Measurements from ENCODE around the gene UMOD. TPM values are rescaled to one million over a fixed set of nuclear protein-coding genes. Genes with fewer than 3 reads are reported as not detected.
"Not testable (repeated sequence)": the region's sequence is repeated elsewhere in the genome, so short reads cannot be mapped to it uniquely, and the experiment has no call there.

The UMOD gene
- total and polyA plus RNA-seq, 2 donors (not counting 3 experiments of a cell fraction or from before 2014, with no cell fraction given): not detected

- CTCF ChIA-PET: no interaction called here
- Histone ChIP-seq H3K79me2 (ENCODE audit: control insufficient read depth, insufficient read depth, low read length) (no peaks in the 10 kb centered on the region), H2AFZ (ENCODE audit: low read depth, low read length) (no peak overlapping the region), H3K36me3 (ENCODE audit: control insufficient read depth in 2 of 2, extremely low read depth in 1 of 2, insufficient read depth in 2 of 2, low read length in 2 of 2) (no peaks in the 10 kb centered on the region), H4K20me1 (replicated peaks; ENCODE audit: control insufficient read depth, extremely low read depth, insufficient read depth, low read length) (no peaks in the 10 kb centered on the region), H3K4me1 (ENCODE audit: control insufficient read depth, extremely low read depth, insufficient read depth, low read length) (no peaks in the 10 kb centered on the region), H3K4me2 (ENCODE audit: insufficient read depth, low read length) (no peak overlapping the region), H3K9me1 (replicated peaks; ENCODE audit: control insufficient read depth, extremely low read depth, insufficient read depth, low read length) (no peaks in the 10 kb centered on the region), H3K27me3 (ENCODE audit: control insufficient read depth in 2 of 2, insufficient read depth in 2 of 2, low read length in 2 of 2) (no peaks in the 10 kb centered on the region), H3K27ac (ENCODE audit: insufficient read depth, low read depth, low read length) (no peak overlapping the region), H3K4me3 (replicated peaks in 1 of 3; ENCODE audit: insufficient read depth in 1 of 3, low read depth in 1 of 3, low read length in 3 of 3) (no peak overlapping the region), H3K9ac (replicated peaks; ENCODE audit: extremely low read depth, insufficient read depth, low read length) (no peak overlapping the region), H3K9me3 (replicated peaks; ENCODE audit: control insufficient read depth, insufficient read depth, low read length) (no peaks in the 10 kb centered on the region)
- dilution Hi-C loops (cut with MboI; ENCODE audit: extremely low pct_ligation_motif_present, low sequenced_read_pairs): no loop called here
- DNase-seq (ENCODE audit: low read depth, low spot score) (no peak), FAIRE-seq (no peak)
- POLR2A ChIA-PET: no interaction called here
- intact Hi-C loops (cut with micrococcal nuclease): no loop called here
- TF ChIP-seq MAX (IDR thresholded peaks at IDR 0.05; ENCODE audit: insufficient read depth, insufficient read length) (no peak), EZH2 (IDR thresholded peaks at IDR 0.05; ENCODE audit: borderline replicate concordance, low read depth, low read length, severe bottlenecking) (no peak), POLR2A (IDR thresholded peaks at IDR 0.05; ENCODE audit: low read depth, low read length) (no peak), CTCF (IDR thresholded peaks at IDR 0.05; ENCODE audit: extremely low read depth in 1 of 2, insufficient read depth in 1 of 2, low read depth in 1 of 2, low read length in 2 of 2) (no peak), FOS (IDR thresholded peaks at IDR 0.05; ENCODE audit: borderline replicate concordance, insufficient read depth, low read length) (no peak), MYC (IDR thresholded peaks at IDR 0.05; ENCODE audit: low read depth, low read length) (no peak), POLR2AphosphoS5 (IDR thresholded peaks at IDR 0.05; ENCODE audit: insufficient read depth, low read depth, low read length) (no peak), JUN (IDR thresholded peaks at IDR 0.05; ENCODE audit: borderline replicate concordance, insufficient read depth, insufficient read length, low read depth) (no peak), GATA2 (IDR thresholded peaks at IDR 0.05; ENCODE audit: insufficient read depth, insufficient read length, low read depth, low read length) (no peak)
- BruUV-seq (replicated peaks): no TSS peak
Measured at GRCh38 chr16:20313741-20314140, 38.8 kb downstream of the UMOD start.

DNA sequence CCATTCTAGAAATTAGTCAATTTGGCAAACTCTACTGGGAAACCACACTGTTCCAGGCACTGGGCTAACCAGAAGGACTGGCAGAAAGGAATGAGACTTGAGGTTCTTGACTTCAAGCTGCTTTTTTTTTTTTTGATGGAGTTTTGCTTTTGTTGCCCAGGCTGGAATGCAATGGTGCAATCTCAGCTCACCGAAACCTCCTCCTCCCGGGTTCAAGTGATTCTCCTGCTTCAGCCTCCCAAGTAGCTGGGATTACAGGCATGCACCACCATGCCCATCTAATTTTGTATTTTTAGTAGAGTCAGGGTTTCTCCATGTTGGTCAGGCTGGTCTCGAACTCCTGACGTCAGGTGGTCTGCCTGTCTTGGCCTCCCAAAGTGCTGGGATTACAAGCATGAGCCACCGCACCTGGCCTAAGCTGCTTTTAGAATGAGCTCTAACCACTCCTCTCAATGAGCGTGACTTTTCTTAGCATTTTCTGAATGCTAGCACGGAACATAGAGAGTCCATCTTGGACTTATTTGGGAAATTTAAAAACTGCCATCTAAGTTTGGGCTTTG, 39.9 kb downstream of the UMOD start:
- POLR2A ChIA-PET; intact Hi-C loops (cut with micrococcal nuclease); H4K20me1 ChIP-seq (replicated peaks; ENCODE audit: control insufficient read depth, extremely low read depth, insufficient read depth, low read length); H3K36me3 ChIP-seq (ENCODE audit: control insufficient read depth in 2 of 2, extremely low read depth in 1 of 2, insufficient read depth in 2 of 2, low read length in 2 of 2); H3K79me2 ChIP-seq (ENCODE audit: control insufficient read depth, insufficient read depth, low read length); BruUV-seq (replicated peaks); H3K4me2 ChIP-seq (ENCODE audit: insufficient read depth, low read length); CTCF ChIA-PET; H3K9ac ChIP-seq (replicated peaks; ENCODE audit: extremely low read depth, insufficient read depth, low read length); DNase-seq (ENCODE audit: low read depth, low spot score); dilution Hi-C loops (cut with MboI; ENCODE audit: extremely low pct_ligation_motif_present, low sequenced_read_pairs); H3K9me3 ChIP-seq (replicated peaks; ENCODE audit: control insufficient read depth, insufficient read depth, low read length); H3K4me3 ChIP-seq (replicated peaks in 1 of 3; ENCODE audit: insufficient read depth in 1 of 3, low read depth in 1 of 3, low read length in 3 of 3); H3K9me1 ChIP-seq (replicated peaks; ENCODE audit: control insufficient read depth, extremely low read depth, insufficient read depth, low read length); FAIRE-seq; H3K27ac ChIP-seq (ENCODE audit: insufficient read depth, low read depth, low read length); H2AFZ ChIP-seq (ENCODE audit: low read depth, low read length); H3K4me1 ChIP-seq (ENCODE audit: control insufficient read depth, extremely low read depth, insufficient read depth, low read length); H3K27me3 ChIP-seq (ENCODE audit: control insufficient read depth in 2 of 2, insufficient read depth in 2 of 2, low read length in 2 of 2): not testable (repeated sequence)
